ENCODE results near the gene AKT1S1.

- TF ChIP-seq, protein P1, sequence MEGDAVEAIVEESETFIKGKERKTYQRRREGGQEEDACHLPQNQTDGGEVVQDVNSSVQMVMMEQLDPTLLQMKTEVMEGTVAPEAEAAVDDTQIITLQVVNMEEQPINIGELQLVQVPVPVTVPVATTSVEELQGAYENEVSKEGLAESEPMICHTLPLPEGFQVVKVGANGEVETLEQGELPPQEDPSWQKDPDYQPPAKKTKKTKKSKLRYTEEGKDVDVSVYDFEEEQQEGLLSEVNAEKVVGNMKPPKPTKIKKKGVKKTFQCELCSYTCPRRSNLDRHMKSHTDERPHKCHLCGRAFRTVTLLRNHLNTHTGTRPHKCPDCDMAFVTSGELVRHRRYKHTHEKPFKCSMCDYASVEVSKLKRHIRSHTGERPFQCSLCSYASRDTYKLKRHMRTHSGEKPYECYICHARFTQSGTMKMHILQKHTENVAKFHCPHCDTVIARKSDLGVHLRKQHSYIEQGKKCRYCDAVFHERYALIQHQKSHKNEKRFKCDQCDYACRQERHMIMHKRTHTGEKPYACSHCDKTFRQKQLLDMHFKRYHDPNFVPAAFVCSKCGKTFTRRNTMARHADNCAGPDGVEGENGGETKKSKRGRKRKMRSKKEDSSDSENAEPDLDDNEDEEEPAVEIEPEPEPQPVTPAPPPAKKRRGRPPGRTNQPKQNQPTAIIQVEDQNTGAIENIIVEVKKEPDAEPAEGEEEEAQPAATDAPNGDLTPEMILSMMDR (IDR thresholded peaks at IDR 0.05): no peak
- no peak for TF ChIP-seq EZH2 (IDR thresholded peaks at IDR 0.05; ENCODE audit: borderline replicate concordance, insufficient read depth, low read depth, low read length, poor library complexity, severe bottlenecking)
Measured at GRCh38 chr19:49839713-49840112, 37.4 kb downstream of the AKT1S1 start.
